ENCODE results near the gene FURIN. TPM values are rescaled to one million over a fixed set of nuclear protein-coding genes. Genes with fewer than 3 reads are reported as not detected.

The FURIN gene
- polyA plus RNA-seq (2013, experiment 1 of 2): 23.0 TPM
- 22.8 TPM for polyA plus RNA-seq (2013, experiment 2 of 2)

DNA sequence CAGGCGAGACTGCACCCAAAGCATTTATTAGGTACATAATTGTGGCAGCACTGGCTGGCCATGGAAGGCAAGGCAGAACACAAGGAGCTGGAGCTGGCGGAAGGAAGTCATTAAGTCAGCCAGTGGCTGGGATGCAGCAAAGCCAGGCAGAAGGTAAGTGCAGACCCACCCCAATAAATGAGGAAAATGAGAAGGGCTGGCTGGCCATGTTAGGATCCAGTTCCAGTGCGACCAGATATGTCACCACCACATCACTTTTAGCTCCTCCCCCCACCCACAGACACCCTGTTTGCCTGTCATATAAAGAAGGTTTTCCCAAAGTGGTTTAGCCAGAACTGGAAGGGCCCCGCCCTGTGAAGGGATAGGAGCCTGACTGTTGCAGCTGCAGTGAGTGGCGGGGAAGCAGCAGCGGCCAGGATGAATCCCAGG is at the start of gene FURIN:
FURIN (plus strand) TSS at position 328 of the 429 bp plus-strand sequence. CDS start 7,153 bp downstream, outside the sequence.
- peak within 1 kb of the TSS; percentile 65 for H2BK5ac ChIP-seq (ENCODE audit: low read length)

DNA sequence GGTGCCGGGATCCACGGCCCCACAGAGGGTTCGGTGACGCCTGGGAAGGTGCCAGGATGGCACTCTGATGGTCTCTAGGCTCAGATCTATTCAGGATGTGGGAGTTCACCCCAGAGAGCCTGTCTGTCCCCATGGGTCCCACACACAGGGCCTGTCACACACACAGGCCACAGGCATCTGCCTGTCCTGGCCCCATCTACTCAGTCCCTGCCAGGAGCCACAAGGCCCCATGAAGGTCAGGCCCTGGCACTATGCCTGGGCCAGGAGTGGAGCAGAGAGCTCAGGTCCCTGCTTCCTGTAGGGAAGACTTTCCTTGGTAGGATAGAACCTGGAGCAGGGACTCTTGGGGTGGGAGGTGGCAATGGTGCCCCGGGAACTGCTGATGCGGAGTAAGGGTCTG is 49.0 kb upstream of the FURIN start:
- no peak overlapping the region for H2BK15ac ChIP-seq (replicated peaks; ENCODE audit: low read depth)
- no peak overlapping the region for H3K27ac ChIP-seq (ENCODE audit: low read depth, low read length)
- no peak overlapping the region for H2BK5ac ChIP-seq (ENCODE audit: low read length)
- no peak overlapping the region for H3K9ac ChIP-seq (ENCODE audit: low read length)
- no peak overlapping the region for H3K4me3 ChIP-seq (ENCODE audit: low read length)
- H3K4me1 ChIP-seq (ENCODE audit: control insufficient read depth, low read depth, low read length): no peaks in the 10 kb centered on the region
- no peak overlapping the region for H3K4ac ChIP-seq (ENCODE audit: low read depth, low read length)
- H3K36me3 ChIP-seq (ENCODE audit: control insufficient read depth, insufficient read depth, low read length): no peaks in the 10 kb centered on the region
- no peak overlapping the region for H2AK5ac ChIP-seq (ENCODE audit: low read length)
- DNase-seq: no peak
- H4K8ac ChIP-seq (ENCODE audit: low read depth, low read length): no peak overlapping the region
- H3K56ac ChIP-seq (ENCODE audit: low read length): no peak overlapping the region
- no peak overlapping the region for H2BK120ac ChIP-seq (ENCODE audit: low read depth, low read length)
- no peak overlapping the region for H4K5ac ChIP-seq (ENCODE audit: low read length)
- WGBS (ENCODE audit: extremely low coverage, insufficient coverage, low lambda C conversion rate): no CpG with 5 or more reads among the region's 6 CpGs
- H3K27me3 ChIP-seq (ENCODE audit: insufficient read depth, low read length, poor library complexity): no peaks in the 10 kb centered on the region
- no peak overlapping the region for H3K4me2 ChIP-seq (ENCODE audit: low read length)
- H3K79me1 ChIP-seq (ENCODE audit: low read length): no peaks in the 10 kb centered on the region
- H3K79me2 ChIP-seq (ENCODE audit: control insufficient read depth, insufficient read depth, low read length): no peaks in the 10 kb centered on the region
- H3K23ac ChIP-seq (ENCODE audit: low read length): no peak overlapping the region
- H3K18ac ChIP-seq (ENCODE audit: low read length): no peak overlapping the region

More for the DNA sequence above, at the start of gene FURIN:
- H3K56ac ChIP-seq (ENCODE audit: low read length): peak within 1 kb of the TSS; percentile 57
- peak within 1 kb of the TSS; percentile 42 for H2BK15ac ChIP-seq (replicated peaks; ENCODE audit: low read depth)
- H3K9ac ChIP-seq (ENCODE audit: low read length): peak within 1 kb of the TSS; percentile 50
- peaks cover 14% of the 10 kb centered on the region for H3K79me2 ChIP-seq (ENCODE audit: control insufficient read depth, insufficient read depth, low read length)
- no CpG with 5 or more reads among the region's 6 CpGs for WGBS (ENCODE audit: extremely low coverage, insufficient coverage, low lambda C conversion rate)
- no peaks in the 10 kb centered on the region for H3K27me3 ChIP-seq (ENCODE audit: insufficient read depth, low read length, poor library complexity)
- DNase-seq: no peak
- H3K4me2 ChIP-seq (ENCODE audit: low read length): no peak within 1 kb of the TSS
- no peaks in the 10 kb centered on the region for H3K36me3 ChIP-seq (ENCODE audit: control insufficient read depth, insufficient read depth, low read length)
- peak within 1 kb of the TSS; percentile 38 for H3K4ac ChIP-seq (ENCODE audit: low read depth, low read length)
- peaks cover 5% of the 10 kb centered on the region for H3K79me1 ChIP-seq (ENCODE audit: low read length)
- peaks cover 25% of the 10 kb centered on the region for H3K4me1 ChIP-seq (ENCODE audit: control insufficient read depth, low read depth, low read length)
- H3K23ac ChIP-seq (ENCODE audit: low read length): no peak within 1 kb of the TSS
- H4K8ac ChIP-seq (ENCODE audit: low read depth, low read length): no peak within 1 kb of the TSS
- peak within 1 kb of the TSS; percentile 98 for H2AK5ac ChIP-seq (ENCODE audit: low read length)
- H3K18ac ChIP-seq (ENCODE audit: low read length): peak within 1 kb of the TSS; percentile 78
- H3K27ac ChIP-seq (ENCODE audit: low read depth, low read length): peak within 1 kb of the TSS; percentile 59
- H3K4me3 ChIP-seq (ENCODE audit: low read length): no peak within 1 kb of the TSS
- peak within 1 kb of the TSS; percentile 48 for H2BK120ac ChIP-seq (ENCODE audit: low read depth, low read length)
- no peak within 1 kb of the TSS for H4K5ac ChIP-seq (ENCODE audit: low read length)

DNA sequence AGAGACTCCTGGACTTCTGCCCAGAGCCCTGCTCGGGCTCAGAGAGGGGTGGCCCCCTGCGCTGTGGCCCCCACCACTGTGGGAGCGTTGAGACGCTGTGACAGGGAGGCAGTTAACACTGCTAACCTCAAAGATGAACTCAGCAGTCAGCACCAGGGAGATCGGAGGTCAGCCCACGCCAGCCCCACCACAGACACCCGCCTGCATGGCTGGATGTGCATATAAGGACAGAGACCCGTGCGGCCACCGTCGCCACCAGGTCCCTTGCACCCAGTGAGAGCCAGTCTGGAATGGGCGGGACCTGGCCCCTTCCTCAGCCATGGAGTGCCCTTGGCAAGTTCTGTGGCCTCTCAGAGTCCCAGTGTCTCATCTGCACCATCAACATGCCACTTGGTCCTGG is 48.5 kb upstream of the FURIN start:
- no peaks in the 10 kb centered on the region for H3K27me3 ChIP-seq (ENCODE audit: insufficient read depth, low read length, poor library complexity)
- no peak overlapping the region for H4K5ac ChIP-seq (ENCODE audit: low read length)
- H3K18ac ChIP-seq (ENCODE audit: low read length): no peak overlapping the region
- no peak overlapping the region for H3K56ac ChIP-seq (ENCODE audit: low read length)
- DNase-seq: no peak
- H2BK120ac ChIP-seq (ENCODE audit: low read depth, low read length): no peak overlapping the region
- H2AK5ac ChIP-seq (ENCODE audit: low read length): no peak overlapping the region
- no peak overlapping the region for H3K4me3 ChIP-seq (ENCODE audit: low read length)
- no peaks in the 10 kb centered on the region for H3K4me1 ChIP-seq (ENCODE audit: control insufficient read depth, low read depth, low read length)
- no peak overlapping the region for H3K4me2 ChIP-seq (ENCODE audit: low read length)
- no CpG with 5 or more reads among the region's 12 CpGs for WGBS (ENCODE audit: extremely low coverage, insufficient coverage, low lambda C conversion rate)
- H3K79me1 ChIP-seq (ENCODE audit: low read length): no peaks in the 10 kb centered on the region
- H2BK5ac ChIP-seq (ENCODE audit: low read length): no peak overlapping the region
- H3K9ac ChIP-seq (ENCODE audit: low read length): no peak overlapping the region
- no peaks in the 10 kb centered on the region for H3K36me3 ChIP-seq (ENCODE audit: control insufficient read depth, insufficient read depth, low read length)
- H2BK15ac ChIP-seq (replicated peaks; ENCODE audit: low read depth): no peak overlapping the region
- no peak overlapping the region for H3K27ac ChIP-seq (ENCODE audit: low read depth, low read length)
- no peak overlapping the region for H4K8ac ChIP-seq (ENCODE audit: low read depth, low read length)
- no peak overlapping the region for H3K4ac ChIP-seq (ENCODE audit: low read depth, low read length)
- H3K79me2 ChIP-seq (ENCODE audit: control insufficient read depth, insufficient read depth, low read length): no peaks in the 10 kb centered on the region
- H3K23ac ChIP-seq (ENCODE audit: low read length): no peak overlapping the region

DNA sequence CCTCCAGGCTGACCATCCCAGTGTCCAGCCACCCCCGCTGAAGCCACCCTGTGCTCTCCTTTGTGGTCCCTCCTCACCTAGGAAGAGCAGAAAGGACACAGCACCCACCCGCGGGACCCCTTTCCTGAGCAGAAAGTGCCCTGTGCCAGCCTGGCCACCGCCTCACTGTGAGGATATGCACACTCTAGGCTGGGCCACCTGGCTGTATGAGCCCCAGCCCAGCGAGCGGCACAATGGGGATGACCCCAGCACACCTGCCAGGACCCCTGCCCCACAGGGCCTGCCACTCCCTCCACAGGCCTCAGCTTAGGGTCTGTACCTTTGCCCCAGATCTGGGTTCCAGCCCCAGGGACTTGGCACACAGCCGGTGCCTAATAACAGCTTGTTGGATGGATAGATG is 47.9 kb upstream of the FURIN start:
- WGBS (ENCODE audit: extremely low coverage, insufficient coverage, low lambda C conversion rate): no CpG with 5 or more reads among the region's 7 CpGs
- no peaks in the 10 kb centered on the region for H3K79me1 ChIP-seq (ENCODE audit: low read length)
- H2BK5ac ChIP-seq (ENCODE audit: low read length): no peak overlapping the region
- no peak overlapping the region for H3K4me3 ChIP-seq (ENCODE audit: low read length)
- H2AK5ac ChIP-seq (ENCODE audit: low read length): no peak overlapping the region
- no peak overlapping the region for H2BK15ac ChIP-seq (replicated peaks; ENCODE audit: low read depth)
- H4K5ac ChIP-seq (ENCODE audit: low read length): no peak overlapping the region
- no peak overlapping the region for H3K56ac ChIP-seq (ENCODE audit: low read length)
- H2BK120ac ChIP-seq (ENCODE audit: low read depth, low read length): no peak overlapping the region
- H3K23ac ChIP-seq (ENCODE audit: low read length): no peak overlapping the region
- H3K18ac ChIP-seq (ENCODE audit: low read length): no peak overlapping the region
- no peak overlapping the region for H3K4me2 ChIP-seq (ENCODE audit: low read length)
- H3K4me1 ChIP-seq (ENCODE audit: control insufficient read depth, low read depth, low read length): no peaks in the 10 kb centered on the region
- H3K27ac ChIP-seq (ENCODE audit: low read depth, low read length): no peak overlapping the region
- H3K4ac ChIP-seq (ENCODE audit: low read depth, low read length): no peak overlapping the region
- no peaks in the 10 kb centered on the region for H3K79me2 ChIP-seq (ENCODE audit: control insufficient read depth, insufficient read depth, low read length)
- H3K9ac ChIP-seq (ENCODE audit: low read length): no peak overlapping the region
- no peaks in the 10 kb centered on the region for H3K27me3 ChIP-seq (ENCODE audit: insufficient read depth, low read length, poor library complexity)
- H3K36me3 ChIP-seq (ENCODE audit: control insufficient read depth, insufficient read depth, low read length): no peaks in the 10 kb centered on the region
- no peak for DNase-seq
- H4K8ac ChIP-seq (ENCODE audit: low read depth, low read length): no peak overlapping the region

DNA sequence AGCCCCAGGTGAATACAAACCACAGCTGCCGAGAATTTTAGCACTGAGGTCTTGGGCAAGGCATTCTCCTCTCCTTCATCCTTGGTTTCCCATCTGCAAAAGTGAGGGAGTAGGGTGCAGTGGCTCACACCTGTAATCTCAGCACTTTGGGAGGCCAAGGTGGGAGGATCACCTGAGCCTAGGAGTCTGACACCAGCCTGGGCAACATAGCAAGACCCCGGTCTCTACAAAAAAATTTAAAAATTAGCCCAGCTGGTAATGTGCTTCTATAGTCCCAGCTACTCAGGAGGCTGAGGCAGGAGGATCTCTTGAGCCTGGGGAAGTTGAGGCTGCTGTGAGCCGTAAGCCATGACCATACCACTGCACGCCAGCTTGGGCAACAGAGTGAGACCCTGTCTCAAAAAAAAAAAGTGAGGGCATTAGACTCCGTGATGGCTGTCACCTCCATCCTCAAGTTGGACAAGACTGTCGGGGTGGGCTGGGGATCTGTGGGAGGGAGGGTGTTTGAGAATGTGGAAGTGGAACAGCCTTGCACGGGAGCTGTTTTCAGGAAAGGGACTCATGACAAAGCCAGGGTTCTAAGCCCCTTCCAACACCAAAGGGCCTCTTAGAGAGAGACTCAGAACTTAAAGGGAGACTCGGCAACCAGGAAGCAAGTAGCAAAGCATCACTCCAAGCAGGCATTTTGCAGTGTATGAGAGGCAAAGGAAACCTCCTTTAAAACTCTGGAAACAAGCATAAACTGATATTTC is 46.0 kb upstream of the FURIN start:
- Histone ChIP-seq H2BK120ac (ENCODE audit: low read depth, low read length) (no peak overlapping the region), H3K18ac (ENCODE audit: low read length) (no peak overlapping the region), H2BK5ac (ENCODE audit: low read length) (no peak overlapping the region), H3K79me1 (ENCODE audit: low read length) (no peaks in the 10 kb centered on the region), H3K56ac (ENCODE audit: low read length) (no peak overlapping the region), H3K27ac (ENCODE audit: low read depth, low read length) (no peak overlapping the region), H3K4me2 (ENCODE audit: low read length) (no peak overlapping the region), H3K4ac (ENCODE audit: low read depth, low read length) (no peak overlapping the region), H3K4me1 (ENCODE audit: control insufficient read depth, low read depth, low read length) (no peaks in the 10 kb centered on the region), H2BK15ac (replicated peaks; ENCODE audit: low read depth) (no peak overlapping the region), H3K9ac (ENCODE audit: low read length) (no peak overlapping the region), H3K36me3 (ENCODE audit: control insufficient read depth, insufficient read depth, low read length) (no peaks in the 10 kb centered on the region), H3K79me2 (ENCODE audit: control insufficient read depth, insufficient read depth, low read length) (no peaks in the 10 kb centered on the region), H3K27me3 (ENCODE audit: insufficient read depth, low read length, poor library complexity) (no peaks in the 10 kb centered on the region), H4K8ac (ENCODE audit: low read depth, low read length) (no peak overlapping the region), H3K4me3 (ENCODE audit: low read length) (no peak overlapping the region), H2AK5ac (ENCODE audit: low read length) (no peak overlapping the region), H3K23ac (ENCODE audit: low read length) (no peak overlapping the region), H4K5ac (ENCODE audit: low read length) (no peak overlapping the region)
- no peak for DNase-seq
- no CpG with 5 or more reads among the region's 8 CpGs for WGBS (ENCODE audit: extremely low coverage, insufficient coverage, low lambda C conversion rate)

Measured in mesendoderm (in vitro differentiated cells).